HG03139 (cell line): ENCODE results near the gene CALHM1.
"Not testable (repeated sequence)": the region's sequence is repeated elsewhere in the genome, so short reads cannot be mapped to it uniquely, and the experiment has no call there.

Experiments
- ATAC-seq: cut with Tn5 transposase; IDR thresholded peaks from one replicate; pipeline ENCODE4 v1.9.1; 2021; ENCODE audit not compliant: unreplicated experiment

Gene CALHM1

GRCh38 chr10:103433858-103434257 is 24.8 kb downstream of the CALHM1 start:
- no peak for ATAC-seq

- no peak for ATAC-seq
These were observed 26.8 kb downstream of the CALHM1 start for GRCh38 chr10:103431902-103432301.

- ATAC-seq, result no peak
These were observed 29.1 kb downstream of the CALHM1 start for GRCh38 chr10:103429647-103430046.

GRCh38 chr10:103428989-103429643 is 29.6 kb downstream of the CALHM1 start:
- no peak for ATAC-seq

GRCh38 chr10:103427866-103428265 is 30.8 kb downstream of the CALHM1 start:
- ATAC-seq, result no peak

- ATAC-seq, result no peak
These were observed 35.0 kb downstream of the CALHM1 start for GRCh38 chr10:103423748-103424147.

GRCh38 chr10:103419101-103419500 is 39.6 kb downstream of the CALHM1 start:
- ATAC-seq, result no peak

GRCh38 chr10:103417601-103418000 is 41.1 kb downstream of the CALHM1 start:
- no peak for ATAC-seq

- not testable (repeated sequence) for ATAC-seq
These were observed 41.6 kb downstream of the CALHM1 start for GRCh38 chr10:103417148-103417469.

GRCh38 chr10:103416436-103417147 is 42.1 kb downstream of the CALHM1 start:
- ATAC-seq, result no peak

GRCh38 chr10:103415581-103415980 is 43.1 kb downstream of the CALHM1 start:
- no peak for ATAC-seq

- ATAC-seq, result no peak
These were observed 45.1 kb downstream of the CALHM1 start for GRCh38 chr10:103413564-103413963.
